ENCODE measurements around the gene MGAT3.

The MGAT3 gene

DNA sequence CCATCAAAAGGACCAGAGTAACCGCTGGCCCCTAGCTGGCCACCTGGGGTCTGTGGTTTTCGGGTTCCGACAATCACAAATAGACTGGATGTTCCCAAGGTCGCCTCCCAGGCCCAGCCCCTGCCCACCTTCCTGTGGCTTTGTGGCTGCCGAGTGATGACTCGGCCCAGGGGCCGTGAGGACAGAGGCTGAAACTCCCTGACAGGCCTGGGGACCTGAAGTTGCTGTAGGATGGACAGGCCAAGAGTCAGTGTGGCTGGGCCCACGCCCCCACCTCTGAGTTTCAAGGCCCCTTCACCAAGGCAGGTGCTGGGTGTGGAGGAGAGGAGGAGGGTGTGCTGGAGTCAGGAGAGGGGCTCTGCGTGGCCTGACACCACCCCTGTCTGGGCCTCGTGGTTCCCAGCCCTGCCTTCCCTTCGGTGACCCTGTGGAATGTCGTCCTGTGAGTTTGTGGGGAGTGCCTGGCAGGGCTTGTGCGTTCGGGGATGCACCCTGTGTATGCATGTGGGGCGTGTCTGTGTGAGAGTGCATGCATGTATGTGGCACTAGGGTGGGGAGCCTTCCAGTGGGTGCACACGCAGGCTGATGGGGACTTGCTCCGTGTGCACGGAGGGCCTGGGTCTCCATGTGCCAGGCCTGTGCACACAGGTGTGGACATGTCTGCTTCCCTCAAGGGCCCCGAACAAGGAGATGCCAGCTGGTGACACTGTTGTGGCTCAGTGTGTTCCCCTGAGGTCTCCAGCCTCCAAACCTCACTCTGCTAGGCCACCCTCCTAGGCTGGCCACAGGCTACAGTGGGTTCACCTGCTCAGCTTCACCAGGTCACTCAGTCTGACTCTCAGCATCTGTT is 8.4 kb upstream of the MGAT3 start:
- no peak for DNase-seq (ENCODE audit: low read depth in 1 of 2, low spot score in 1 of 2)

DNA sequence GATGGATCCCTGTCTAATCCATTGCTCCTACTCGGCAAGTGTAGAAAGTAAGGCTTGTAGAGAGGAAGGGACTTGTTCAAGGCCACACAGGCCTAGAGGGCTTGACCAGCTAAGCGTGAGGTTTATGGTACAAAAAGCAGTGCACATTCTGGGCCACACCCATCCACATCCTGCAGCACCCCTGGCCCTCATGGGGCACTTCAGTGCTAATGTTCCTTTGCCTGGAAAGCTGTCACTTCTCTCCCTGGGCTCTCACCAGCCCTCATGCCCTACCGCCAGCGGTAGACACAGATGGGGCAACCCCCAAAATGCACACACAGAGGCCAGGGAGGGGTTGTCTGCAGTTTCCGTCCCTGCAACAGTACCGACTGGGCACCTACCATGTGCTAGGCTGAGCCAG is 7.1 kb upstream of the MGAT3 start:
- DNase-seq (ENCODE audit: low read depth in 1 of 2, low spot score in 1 of 2) = no peak

DNA sequence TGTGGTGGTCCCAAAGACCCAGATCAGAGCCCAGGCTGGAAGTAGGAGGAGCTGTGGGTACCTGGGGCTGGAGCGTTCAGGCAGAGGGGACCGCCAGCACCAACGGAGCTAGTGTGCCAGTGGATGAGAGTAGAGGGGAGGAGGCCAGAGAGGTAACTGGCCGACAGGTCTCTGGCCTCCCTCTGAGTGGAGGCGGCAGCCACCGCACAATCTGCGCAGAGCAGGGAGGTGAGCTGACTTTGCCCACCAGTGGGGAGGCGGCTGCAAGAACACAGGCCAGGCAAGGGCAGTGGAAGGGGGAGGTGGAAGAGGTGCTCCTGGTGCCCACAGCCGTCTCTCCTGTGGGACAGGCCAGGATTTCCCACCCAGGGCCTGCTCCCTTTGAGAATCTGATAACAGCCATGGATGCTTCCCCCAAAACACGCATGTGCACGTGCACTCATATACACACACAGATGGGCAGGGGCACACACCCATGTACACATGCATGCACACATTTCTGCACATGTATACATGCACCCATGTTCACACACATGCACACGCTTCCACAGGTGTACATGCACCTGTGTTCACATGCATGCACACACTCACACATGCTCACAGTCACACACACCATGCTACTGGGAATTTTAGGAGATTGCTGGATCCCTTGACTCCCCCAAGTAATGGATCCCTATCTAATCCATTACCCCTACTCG is 6.4 kb upstream of the MGAT3 start:
- no peak for DNase-seq (ENCODE audit: low read depth in 1 of 2, low spot score in 1 of 2)

DNA sequence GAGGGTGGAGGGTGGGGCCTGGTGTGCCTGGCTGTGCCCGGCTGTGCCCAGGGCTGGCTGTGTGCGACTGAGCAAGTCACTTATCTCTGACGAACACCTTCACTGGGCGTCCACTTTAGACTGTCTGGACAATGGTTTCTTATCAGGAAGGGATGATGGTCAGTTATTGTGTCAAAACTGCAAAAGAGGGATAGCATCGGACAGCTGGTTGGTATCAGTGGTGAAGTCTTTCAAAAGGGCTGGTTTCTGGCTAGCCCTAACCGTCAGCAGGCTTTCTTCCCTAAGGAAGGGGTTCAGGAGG is 4.1 kb upstream of the MGAT3 start:
- DNase-seq (ENCODE audit: low read depth in 1 of 2, low spot score in 1 of 2) = no peak

DNA sequence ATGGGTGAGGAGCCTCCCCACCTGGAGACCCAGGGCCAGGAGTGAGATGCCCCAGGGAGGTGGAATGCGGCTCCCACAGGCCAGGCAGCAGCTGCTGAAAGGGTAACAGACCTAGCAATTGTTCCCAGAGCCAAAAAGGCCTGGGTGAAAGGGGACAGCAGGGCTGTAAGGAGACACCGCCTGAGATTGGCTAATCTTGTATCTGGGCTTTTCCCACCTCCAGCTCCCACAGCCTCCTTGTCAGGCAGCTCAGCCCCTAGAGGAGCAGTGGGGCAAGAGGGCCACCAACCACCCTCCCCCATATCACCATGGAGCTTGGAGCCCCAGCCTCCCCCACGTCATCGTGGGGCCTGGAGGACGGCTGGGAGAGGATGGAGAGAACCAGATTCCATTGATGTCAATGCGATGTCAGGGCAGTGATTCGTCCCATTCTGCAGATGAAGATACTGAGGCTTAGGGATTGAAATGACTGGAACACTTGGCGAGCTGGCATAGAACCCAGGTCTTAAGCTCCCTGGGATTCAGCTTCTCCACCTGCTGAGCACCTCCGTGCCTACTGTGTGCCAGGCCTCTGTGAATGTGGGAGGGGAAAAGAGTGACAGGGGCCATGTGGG is 2.9 kb upstream of the MGAT3 start:
- no peak for DNase-seq (ENCODE audit: low read depth in 1 of 2, low spot score in 1 of 2)

DNA sequence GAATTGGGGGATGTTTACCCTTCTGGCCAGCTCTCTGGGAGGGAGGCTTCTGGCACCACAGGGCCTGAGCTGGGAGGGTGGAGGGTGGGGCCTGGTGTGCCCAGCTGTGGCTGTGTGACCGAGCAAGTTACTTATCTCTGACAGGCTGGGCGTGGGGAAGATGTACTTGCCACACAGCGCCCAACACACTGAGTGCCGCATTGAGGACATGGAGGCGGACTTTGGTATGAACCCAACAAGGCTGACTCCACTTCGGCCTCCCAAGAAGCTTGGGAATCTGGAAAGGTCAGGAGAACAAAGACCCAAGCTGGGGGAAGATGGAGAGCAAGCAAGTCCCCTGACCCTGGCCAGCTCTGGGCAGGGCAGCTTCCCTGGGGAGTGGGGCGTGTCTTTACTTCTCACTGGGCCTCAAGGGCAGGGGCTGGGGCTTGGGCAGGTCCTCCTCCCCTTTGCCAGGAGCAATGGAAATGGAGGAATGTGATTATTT is 2.4 kb upstream of the MGAT3 start:
- DNase-seq (ENCODE audit: low read depth in 1 of 2, low spot score in 1 of 2) = no peak

DNA sequence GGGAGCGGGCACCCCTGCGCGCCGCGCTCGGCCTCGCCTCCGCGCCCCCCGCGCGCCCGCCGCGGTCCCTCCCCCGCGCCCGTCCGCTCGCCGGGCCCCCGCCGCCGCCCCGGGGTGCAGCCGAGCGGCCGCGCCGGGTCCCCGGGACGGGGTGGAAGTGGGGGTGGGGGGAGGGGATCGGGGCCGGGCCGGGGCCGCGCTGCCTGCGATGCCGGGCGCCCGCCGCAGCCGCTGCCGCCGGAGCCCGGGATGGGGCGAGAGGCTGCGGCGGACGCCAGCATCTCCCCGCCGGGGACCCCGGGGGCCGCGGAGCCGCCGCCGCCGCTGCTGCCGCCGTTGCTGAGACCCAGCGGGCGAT is 365 bp downstream of the MGAT3 start:
- DNase-seq (ENCODE audit: low read depth in 1 of 2, low spot score in 1 of 2) = no peak

DNA sequence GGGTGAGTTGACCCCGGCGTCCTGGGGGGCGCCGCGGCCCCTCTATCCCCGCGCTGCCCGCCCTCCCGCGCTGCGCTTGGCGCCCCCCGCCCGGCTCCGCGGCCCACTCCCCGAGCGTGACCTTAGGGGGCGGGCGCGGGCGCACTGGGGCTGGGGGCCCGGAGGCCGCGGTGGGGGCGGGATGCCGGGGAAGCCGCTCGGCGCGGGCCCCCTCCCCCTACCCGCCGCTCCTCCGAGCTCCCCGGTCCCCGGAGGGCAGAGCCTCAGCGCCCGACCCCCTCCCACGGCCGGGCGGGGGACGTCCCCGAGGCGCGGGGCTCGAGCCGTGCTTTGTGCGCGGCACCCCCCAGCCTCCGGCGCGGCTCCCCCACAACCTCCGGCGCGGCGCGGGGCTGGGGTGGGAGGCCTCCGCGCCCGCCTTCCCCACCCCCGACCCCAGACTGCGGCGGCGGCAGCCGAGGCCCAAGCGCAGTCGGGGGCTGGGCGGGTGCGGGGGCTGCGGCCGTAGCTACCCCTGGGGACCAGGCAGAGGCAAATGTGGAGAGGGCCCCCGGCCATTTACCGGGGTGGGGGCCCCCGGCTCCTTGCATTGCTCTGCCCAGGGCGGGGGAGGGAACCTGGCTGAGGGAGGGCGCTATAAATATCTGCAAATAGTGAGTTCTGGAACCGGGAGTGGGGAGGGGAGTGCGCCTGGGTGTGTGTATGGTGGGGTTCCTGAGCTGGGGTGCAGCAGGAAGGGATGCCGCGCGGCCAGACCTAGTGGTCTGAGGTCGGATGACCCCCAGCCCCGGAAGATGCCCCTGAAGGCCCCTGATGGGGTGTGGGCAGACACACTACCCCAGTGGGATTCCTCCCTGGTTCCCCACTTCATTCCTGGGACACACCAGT is 988 bp downstream of the MGAT3 start:
- DNase-seq (ENCODE audit: low read depth in 1 of 2, low spot score in 1 of 2) = no peak

DNA sequence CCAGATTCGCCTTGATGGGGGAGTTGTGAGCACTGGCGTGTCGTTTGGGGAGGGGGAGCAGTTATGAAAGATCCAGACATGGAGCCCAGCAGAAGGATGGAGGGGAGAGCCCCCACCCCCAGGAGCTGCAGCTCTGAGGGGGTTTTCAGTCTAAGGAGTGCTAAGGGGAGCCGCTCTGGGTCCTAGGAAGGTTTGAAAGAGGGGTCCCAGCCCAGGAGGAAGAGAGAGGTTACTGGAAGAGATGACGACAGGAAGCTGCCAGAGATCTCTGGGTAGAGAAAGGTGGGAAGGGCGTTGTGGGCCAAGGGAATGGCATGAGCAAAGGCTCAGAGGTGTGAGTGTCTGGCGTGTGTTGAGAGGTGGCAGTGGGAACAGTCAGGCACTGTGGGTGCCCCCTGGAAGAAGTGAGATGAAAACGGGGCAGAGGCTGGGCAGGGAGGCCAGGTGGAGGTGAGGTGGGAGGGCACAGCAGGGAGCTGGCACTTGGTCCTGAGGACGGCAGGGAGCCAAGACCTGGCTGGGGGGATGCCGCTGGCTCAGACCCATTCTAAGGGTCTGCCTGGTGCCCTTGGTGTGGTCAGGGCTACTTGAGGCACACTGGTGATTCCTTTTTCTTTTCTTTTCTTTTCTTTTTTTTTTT is 1.8 kb downstream of the MGAT3 start:
- DNase-seq (ENCODE audit: low read depth in 1 of 2, low spot score in 1 of 2) = no peak

DNA sequence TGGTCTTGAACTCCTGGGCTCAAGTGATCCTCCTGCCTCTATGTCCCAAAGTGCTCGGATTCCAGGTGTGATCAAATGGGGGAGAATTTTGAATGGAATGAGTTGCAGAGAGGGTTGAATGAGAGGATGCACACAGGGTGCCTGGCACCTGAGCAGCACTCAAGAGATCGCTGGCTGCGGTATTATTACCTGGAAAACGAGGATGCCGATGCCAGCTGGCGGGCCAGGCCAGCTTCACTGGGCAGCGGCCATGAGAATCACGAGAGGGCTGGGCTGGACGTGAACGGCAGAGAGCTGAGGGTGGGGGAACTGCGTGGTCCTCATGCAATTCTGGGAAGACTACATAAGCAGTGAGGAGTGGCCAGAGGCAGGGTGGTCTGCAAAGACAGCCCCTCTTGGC is 2.9 kb downstream of the MGAT3 start:
- DNase-seq (ENCODE audit: low read depth in 1 of 2, low spot score in 1 of 2) = no peak

DNA sequence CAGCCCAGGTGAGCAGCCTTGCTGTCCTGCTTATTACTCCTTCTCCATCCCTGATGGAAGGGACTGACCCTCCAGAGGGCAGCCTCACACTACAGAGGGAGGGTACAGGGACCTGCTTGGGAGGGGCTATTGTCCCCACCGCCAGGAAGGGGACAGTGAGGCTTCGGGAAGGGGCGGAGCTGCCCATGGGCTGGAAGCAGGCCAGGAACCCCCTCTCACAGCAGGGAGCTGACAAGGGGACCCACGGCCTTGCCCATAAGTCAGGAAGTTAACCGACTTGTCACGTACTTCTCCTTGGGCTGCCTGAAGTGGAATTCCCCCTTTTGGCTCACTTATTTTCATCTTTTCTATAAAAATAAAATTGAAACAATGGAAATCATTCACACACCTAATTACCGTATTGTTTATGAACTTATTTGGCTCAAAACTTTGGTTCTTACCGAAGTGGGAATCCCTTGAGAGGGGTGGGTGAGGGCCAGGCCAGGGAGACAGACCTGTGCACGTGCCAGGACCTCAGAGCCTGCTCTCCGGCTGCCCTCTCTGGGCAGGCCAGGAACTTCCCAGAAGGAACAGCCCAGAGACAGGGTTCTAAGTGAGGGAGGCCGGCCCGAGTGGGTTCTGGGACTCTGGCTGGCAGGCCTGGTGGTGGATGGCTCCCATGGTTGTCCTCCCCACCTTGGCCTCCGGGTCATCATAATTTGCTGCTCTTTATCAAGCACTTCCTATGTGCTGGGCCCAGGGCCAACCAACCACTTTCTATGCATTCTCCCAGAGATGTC is 5.8 kb downstream of the MGAT3 start:
- no peak for DNase-seq (ENCODE audit: low read depth in 1 of 2, low spot score in 1 of 2)

DNA sequence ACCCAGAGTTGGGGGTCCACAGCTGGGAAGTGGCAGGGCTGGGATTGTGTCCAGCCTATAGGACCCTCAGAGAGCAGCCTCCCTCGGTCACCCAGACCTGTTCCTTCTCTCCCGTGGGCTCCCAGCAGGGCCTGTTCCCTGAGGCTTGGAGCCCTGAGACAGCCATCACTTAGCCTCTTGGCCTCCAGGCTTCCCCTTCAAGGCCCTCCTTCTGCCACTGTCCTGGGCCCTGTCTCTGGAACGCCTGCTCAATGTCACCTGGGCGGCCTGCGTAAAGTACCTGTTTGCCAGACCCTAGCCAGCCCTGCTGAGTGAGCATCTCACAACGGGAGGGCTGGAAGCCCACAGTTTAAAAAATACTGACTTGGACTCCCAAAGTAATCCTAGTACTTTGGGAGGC is 6.5 kb downstream of the MGAT3 start:
- no peak for DNase-seq (ENCODE audit: low read depth in 1 of 2, low spot score in 1 of 2)

DNA sequence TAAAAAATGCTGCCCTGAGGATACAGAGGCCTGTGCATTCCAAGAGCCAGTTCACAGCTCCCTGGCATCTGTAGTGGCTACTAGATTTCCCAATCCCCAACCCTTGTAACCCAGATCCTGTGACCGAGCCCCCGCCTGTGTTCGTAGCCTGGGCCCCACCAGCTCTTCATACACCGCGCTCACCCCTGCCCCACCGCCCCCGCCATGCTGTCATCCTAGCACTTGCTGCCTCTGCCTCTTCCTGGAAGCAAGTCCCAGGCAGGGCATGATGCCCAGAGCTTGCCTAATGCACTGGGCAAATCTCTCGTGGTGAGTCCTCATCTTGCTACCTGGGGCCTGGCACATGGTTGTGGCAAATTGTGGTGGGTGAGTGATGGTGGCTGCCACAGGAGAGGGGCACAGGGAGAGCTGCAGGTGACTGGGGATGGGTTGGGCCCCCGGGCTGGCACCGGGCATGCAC is 7.1 kb downstream of the MGAT3 start:
- DNase-seq (ENCODE audit: low read depth in 1 of 2, low spot score in 1 of 2) = no peak

DNA sequence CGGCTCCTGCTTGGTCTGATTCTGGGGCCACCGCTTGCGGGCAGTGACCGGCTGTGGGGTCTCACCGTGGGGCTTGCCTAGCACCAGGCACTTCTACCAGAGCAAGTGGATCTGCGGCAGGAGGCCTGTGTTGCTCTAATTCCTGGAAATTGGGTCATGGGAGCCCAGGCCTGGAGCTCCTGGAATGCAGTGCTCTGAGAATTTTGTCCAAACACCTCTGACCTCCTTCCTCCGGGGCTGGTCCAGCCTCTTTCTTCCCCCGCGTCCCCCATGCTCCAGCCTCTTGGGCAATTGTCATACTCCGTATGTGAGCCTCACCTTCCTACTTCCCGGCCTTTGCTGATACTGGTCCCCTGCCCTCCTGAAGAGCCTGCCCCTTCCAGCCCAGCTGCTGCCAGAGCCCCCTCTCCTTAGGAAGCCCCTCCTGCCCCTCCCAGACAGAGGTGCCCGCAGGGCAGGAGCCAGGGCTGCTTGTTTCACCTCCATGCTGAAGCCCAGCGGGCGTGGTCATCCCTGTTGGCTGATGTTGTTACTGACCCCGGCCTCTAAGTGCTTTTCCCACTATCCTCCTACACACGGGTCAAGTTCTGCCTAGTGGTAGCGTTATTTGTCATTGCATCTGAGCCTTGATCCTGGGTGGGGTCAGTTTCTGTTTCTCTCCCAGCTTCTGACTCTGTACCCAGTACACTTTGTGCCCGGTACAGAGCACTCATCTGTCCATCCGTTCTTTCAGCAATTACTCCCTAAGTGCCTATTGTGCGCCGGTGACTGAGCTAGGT is 9.6 kb downstream of the MGAT3 start:
- DNase-seq (ENCODE audit: low read depth in 1 of 2, low spot score in 1 of 2) = no peak

DNA sequence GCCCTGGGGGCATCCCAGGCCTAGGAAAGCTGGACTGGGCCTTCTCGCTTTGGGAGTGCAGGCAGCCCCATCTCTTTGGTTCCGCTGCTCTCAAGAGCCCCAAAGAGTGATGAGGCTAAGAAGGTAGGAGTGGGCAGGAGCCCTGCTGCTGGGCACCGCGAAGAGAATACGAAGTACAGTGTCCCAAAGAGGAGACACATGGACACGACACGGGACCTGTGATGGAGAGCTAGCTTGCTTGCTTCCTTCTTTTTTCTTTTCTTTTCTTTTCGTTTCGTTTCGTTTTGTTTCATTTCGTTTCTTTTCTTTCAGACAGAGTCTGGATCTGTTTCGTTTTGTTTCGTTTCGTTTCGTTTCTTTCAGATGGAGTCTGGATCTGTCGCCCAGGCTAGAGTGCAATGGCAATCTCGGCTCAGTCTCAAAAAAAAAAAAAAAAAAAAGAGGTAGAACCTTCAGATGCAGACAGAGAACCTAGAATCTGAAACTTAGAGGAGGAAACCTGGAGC is 10.6 kb downstream of the MGAT3 start:
- no peak for DNase-seq (ENCODE audit: low read depth in 1 of 2, low spot score in 1 of 2)

DNA sequence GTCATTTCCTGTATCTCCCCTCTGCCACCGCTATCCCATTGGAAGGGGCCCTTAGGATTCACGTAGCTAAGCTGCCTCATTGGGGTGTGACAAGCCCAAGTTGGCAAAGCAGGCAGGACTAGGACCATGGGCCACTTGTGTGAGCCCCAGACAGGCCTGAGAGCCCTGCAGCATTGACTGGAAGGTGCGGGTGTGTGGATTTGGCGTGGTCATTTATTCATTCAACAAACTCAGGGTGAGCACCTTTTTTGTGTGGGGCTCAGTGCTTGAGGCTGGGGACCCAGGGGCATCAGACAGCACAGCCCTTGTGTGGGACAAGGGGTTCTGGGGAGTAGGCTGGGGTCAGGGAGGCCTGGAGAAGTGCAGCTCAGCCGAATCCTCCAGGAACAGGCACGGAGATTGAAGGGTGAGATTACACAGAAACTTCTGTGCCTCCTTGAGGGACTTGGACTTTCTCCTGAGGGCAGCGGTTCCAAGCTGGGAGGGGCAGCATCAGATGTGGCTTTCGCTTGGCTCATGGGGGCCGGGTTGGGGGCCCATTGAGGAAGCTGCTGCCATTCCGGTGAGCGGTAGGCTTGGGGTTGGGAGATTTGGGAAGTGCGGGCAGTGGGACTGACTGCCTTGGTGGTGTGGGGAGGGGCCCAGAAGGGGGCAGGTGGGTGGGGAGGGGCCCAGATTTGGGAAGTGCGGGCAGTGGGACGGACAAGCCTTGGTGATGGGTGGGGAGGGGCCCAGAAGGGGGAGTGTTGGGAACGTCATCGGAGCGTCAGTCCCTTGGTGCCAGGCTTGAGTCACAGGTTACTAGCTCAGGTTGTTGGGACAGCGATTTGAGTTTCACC is 11.9 kb downstream of the MGAT3 start:
- no peak for DNase-seq (ENCODE audit: low read depth in 1 of 2, low spot score in 1 of 2)

DNA sequence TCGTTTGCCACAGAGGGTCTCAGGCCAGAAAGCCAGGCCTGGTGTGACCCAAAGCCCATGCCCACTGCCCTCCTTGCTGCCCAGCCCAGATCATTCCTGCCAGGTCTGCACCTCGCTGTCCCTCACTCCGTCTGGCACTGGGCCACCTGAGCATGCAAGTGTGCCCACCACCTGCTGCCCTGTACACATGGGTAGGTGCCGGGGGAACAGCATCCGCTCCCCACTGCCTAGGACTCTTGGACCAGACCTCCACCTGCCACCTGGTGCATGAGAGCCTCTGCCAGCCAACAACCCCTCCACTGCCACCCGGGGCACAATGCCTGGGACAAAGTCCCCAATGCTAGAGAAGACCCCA is 12.5 kb downstream of the MGAT3 start:
- DNase-seq (ENCODE audit: low read depth in 1 of 2, low spot score in 1 of 2) = no peak

DNA sequence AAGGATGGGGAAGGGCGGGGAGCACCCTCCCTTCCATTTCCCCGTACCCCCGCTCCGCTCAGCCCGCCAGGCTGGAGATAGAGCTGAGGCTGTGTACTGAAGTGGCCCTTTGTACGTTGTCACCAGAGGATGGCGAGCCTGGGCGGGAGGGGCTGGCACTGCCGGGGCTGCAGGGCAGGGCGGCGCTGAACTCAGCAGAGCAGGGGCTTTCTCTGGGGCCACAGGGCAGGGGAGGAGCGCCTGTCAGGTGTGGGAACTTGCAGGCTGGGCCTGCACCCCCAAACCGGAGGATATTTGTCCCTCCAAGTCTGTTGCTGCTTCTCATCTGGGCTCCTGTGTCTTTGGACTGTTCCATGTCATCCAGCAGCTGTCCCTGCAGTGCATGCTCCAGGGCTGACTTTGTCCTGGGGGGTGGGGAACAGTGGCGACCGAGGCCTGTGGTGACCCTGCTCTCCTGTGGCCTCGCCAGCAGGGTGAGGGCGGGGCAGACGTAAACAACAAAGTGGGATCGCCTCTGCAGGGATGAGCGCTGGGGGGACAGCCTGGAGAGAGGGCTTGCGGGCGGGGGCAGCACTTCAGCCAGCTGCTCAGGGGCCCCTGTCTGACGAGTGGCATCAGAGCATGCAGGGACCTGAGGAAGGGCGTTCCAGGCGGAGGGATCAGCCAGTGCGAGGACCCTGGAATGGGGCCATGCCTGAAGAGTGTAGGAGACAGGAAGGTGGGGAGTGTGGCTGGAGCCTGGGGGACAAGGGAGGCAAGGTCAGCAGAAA is 13.1 kb downstream of the MGAT3 start:
- DNase-seq (ENCODE audit: low read depth in 1 of 2, low spot score in 1 of 2) = no peak
